MM.1S (cell line): Measurements from ENCODE around the gene MOBP.

Source experiments
- EZH2 ChIP-seq: fragments of 300-600 bp; sonication (generic); optimal IDR thresholded peaks from 2 replicates; pipeline ENCODE3; 2017; ENCODE audit warnings: low read depth, mild to moderate bottlenecking, antibody characterized with exemption, low read length, mixed read lengths
- EZH2phosphoT487 ChIP-seq: fragments of 300-600 bp; sonication (generic); IDR thresholded peaks from 2 replicates; pipeline ENCODE4 v1.6.1; 2018; ENCODE audit warnings: antibody characterized with exemption, low read length
- TF ChIP-seq, protein P1 (sequence below): fragments of 300-600 bp; sonication (generic); IDR thresholded peaks from 2 replicates; pipeline ENCODE4 v1.5.1; 2016; ENCODE audit warnings: antibody characterized with exemption, low read length, mixed read lengths

DNA sequence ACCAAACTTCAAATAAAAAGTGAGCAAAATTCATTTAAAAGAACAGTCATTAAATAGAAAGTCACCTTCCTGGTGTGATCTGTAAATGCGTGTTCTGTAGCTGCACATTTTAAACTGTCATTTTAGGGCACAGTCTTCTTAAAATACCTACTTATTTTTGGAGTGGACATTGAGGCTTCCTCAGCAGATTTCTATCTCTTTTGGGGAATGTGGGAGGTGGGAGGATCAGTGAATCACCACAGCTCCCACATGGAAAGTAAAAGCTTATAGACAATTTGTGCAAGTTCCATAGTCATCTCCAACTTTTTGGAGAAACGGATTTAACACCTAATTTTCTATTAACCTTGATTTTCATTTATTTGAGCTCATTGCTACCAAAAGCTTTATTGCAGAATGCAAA, 21.0 kb upstream of the MOBP start:
- TF ChIP-seq, protein P1, sequence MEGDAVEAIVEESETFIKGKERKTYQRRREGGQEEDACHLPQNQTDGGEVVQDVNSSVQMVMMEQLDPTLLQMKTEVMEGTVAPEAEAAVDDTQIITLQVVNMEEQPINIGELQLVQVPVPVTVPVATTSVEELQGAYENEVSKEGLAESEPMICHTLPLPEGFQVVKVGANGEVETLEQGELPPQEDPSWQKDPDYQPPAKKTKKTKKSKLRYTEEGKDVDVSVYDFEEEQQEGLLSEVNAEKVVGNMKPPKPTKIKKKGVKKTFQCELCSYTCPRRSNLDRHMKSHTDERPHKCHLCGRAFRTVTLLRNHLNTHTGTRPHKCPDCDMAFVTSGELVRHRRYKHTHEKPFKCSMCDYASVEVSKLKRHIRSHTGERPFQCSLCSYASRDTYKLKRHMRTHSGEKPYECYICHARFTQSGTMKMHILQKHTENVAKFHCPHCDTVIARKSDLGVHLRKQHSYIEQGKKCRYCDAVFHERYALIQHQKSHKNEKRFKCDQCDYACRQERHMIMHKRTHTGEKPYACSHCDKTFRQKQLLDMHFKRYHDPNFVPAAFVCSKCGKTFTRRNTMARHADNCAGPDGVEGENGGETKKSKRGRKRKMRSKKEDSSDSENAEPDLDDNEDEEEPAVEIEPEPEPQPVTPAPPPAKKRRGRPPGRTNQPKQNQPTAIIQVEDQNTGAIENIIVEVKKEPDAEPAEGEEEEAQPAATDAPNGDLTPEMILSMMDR = no peak
- TF ChIP-seq EZH2 (no peak), EZH2phosphoT487 (no peak)
